Measurements from ENCODE around the gene PGAM1. TPM values are rescaled to one million over a fixed set of nuclear protein-coding genes. Genes with fewer than 3 reads are reported as not detected.

Gene PGAM1
- polyA plus RNA-seq, 1 of the 3 experiments (the other 2 are of a cell fraction): 398 TPM

DNA sequence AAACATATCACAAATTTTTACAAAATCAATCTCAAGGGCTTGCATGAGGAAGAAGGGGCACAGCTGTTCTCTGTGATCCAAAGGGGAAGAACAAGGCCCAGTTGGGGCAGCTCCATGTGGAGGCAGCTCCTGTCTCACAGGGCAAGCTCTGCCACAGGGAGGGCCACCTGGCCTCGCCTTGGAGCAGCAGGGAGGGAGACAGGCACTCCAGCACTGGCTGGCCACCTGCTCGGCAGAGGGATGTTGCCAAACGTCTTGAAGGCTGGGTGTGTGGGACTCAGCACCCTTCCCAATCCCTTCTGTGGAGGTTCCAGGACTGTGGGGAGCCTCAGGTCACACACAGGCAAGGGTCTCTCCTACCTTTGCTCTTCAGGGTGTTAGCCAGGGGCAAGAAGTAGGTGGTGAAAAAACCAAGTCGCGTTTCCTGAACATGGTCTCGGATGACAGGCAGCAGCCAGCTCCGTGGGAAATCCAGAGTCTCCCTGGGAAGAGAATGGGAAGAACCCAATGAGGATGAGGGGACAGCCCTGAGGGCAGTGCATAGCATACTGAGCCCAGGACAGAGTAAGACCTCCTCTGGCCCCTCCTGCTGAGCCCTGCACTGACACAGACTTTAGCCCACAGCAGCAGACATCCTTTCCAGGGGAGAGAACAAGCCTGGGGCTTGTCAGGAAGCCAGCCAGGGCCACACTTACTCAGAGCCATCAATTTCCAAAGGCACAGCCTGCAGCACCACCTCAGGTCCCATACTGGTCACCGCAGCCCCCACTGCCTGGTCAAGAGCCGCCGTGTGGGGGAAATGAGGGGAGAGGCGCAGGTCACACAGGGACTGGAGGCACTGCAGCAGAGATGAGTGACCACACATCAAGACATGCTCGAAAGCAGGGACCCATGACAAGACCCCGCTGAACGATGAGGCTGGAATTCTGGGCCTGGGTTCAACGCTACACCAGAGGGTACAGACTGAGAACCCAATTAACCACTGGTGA lies 46.8 kb upstream of the PGAM1 start:
- DNase-seq: no peak
- Histone ChIP-seq H4K20me1 (ENCODE audit: insufficient read depth) (no peaks in the 10 kb centered on the region), H3K4me2 (no peak overlapping the region), H2AFZ (ENCODE audit: low read depth) (no peak overlapping the region), H3K4me1 (ENCODE audit: control insufficient read depth in 1 of 2, insufficient read depth in 2 of 2, low read depth in 1 of 2, low read length in 1 of 2) (no peaks in the 10 kb centered on the region), H3K4me3 (ENCODE audit: low read depth in 2 of 2, low read length in 1 of 2) (no peak overlapping the region), H3K27ac (ENCODE audit: low read depth in 2 of 2, low read length in 1 of 2) (no peak overlapping the region), H3K27me3 (ENCODE audit: insufficient read depth) (no peaks in the 10 kb centered on the region), H3K9ac (no peak overlapping the region), H3K79me2 (ENCODE audit: insufficient read depth) (no peaks in the 10 kb centered on the region), H3F3A (replicated peaks; ENCODE audit: insufficient read depth) (no peaks in the 10 kb centered on the region), H3K9me2 (no peaks in the 10 kb centered on the region), H3K36me3 (replicated peaks in 1 of 2; ENCODE audit: control insufficient read depth in 1 of 2, insufficient read depth in 2 of 2, low read length in 1 of 2) (peaks cover 15 to 49% of the 10 kb centered on the region in 2 experiments), H3K9me3 (no peaks in the 10 kb centered on the region)
- ChIA-PET POLR2A (no interaction called here), CTCF (no interaction called here)
- TF ChIP-seq SIN3A (IDR thresholded peaks at IDR 0.05; ENCODE audit: borderline replicate concordance, low read depth, low read length) (no peak), TCF12 (IDR thresholded peaks at IDR 0.05) (no peak), NFIC (IDR thresholded peaks at IDR 0.05; ENCODE audit: borderline replicate concordance) (no peak), RFX5 (IDR thresholded peaks at IDR 0.05; ENCODE audit: low read length) (no peak)
- WGBS (ENCODE audit: low lambda C conversion rate): 93% methylated on average over 14 of the region's 15 CpGs

DNA sequence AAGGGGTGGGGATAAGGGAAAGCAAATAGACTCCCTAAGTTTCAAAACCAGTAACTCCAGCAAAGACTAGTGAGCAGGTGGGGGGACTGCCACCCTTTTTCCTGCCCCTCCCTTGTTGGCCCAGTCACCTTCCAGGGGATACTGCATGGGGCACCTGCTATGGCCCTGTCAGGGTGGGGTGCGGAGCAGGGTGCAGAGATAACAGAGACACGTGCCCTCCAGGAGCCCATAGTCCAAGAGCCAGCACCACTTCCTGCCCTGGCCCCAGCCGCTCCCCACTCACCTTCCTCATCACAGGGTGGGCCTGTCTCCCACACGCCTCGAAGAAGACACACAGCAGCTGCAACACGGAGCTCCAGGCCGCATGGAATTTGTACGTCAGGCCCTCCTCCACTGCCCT lies 45.5 kb upstream of the PGAM1 start:
- Histone ChIP-seq H3K27me3 (ENCODE audit: insufficient read depth) (no peaks in the 10 kb centered on the region), H3K36me3 (replicated peaks in 1 of 2; ENCODE audit: control insufficient read depth in 1 of 2, insufficient read depth in 2 of 2, low read length in 1 of 2) (peaks cover 15 to 60% of the 10 kb centered on the region in 2 experiments), H3K27ac (ENCODE audit: low read depth in 2 of 2, low read length in 1 of 2) (no peak overlapping the region), H3K4me2 (no peak overlapping the region), H3F3A (replicated peaks; ENCODE audit: insufficient read depth) (no peaks in the 10 kb centered on the region), H3K79me2 (ENCODE audit: insufficient read depth) (no peaks in the 10 kb centered on the region), H3K9me2 (no peaks in the 10 kb centered on the region), H3K4me1 (ENCODE audit: control insufficient read depth in 1 of 2, insufficient read depth in 2 of 2, low read depth in 1 of 2, low read length in 1 of 2) (no peaks in the 10 kb centered on the region), H2AFZ (ENCODE audit: low read depth) (no peak overlapping the region), H3K9ac (no peak overlapping the region), H4K20me1 (ENCODE audit: insufficient read depth) (no peaks in the 10 kb centered on the region), H3K9me3 (no peaks in the 10 kb centered on the region), H3K4me3 (ENCODE audit: low read depth in 2 of 2, low read length in 1 of 2) (no peak overlapping the region)
- CTCF ChIA-PET: interaction anchor here (1.1 kb wide), 1 partner anchor 102 kb away, joined by 4 read pairs; no protein-coding TSS in a partner anchor
- POLR2A ChIA-PET: no interaction called here
- no peak for DNase-seq
- 100% methylated on average over 2 of the region's 8 CpGs for WGBS (ENCODE audit: low lambda C conversion rate)
- TF ChIP-seq EZH2phosphoT487 (IDR thresholded peaks at IDR 0.05; ENCODE audit: borderline replicate concordance, low read depth): no peak

DNA sequence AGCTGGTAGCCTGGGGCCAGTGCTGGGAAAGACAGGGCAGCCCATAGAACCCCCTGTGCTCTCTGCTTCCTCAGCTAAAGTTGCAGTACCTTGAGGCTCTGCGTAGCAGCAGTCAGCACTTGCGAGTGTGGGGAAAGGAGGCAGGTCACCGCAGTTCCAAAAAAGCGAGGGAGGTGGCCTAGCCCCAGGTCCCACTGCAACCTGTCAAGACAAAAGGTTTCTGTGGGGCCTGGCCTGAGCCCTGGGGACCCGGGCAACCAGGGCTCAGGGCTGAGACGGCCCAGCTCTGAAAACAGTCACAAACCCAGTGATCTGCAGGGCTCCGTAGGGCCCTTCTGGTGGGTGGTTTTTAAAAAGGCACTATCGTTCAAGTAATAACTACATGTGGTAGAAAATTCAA lies 44.4 kb upstream of the PGAM1 start:
- no peaks in the 10 kb centered on the region for H4K20me1 ChIP-seq (ENCODE audit: insufficient read depth)
- 87% methylated on average over 8 of the region's 8 CpGs for WGBS (ENCODE audit: low lambda C conversion rate)
- H3K36me3 ChIP-seq (replicated peaks in 1 of 2; ENCODE audit: control insufficient read depth in 1 of 2, insufficient read depth in 2 of 2, low read length in 1 of 2): peaks cover 20 to 65% of the 10 kb centered on the region in 2 experiments
- no peaks in the 10 kb centered on the region for H3K79me2 ChIP-seq (ENCODE audit: insufficient read depth)
- H3K9me3 ChIP-seq: no peaks in the 10 kb centered on the region
- no peak overlapping the region for H3K9ac ChIP-seq
- POLR2A ChIA-PET: no interaction called here
- H3K4me1 ChIP-seq (ENCODE audit: control insufficient read depth in 1 of 2, insufficient read depth in 2 of 2, low read depth in 1 of 2, low read length in 1 of 2): no peaks in the 10 kb centered on the region
- H2AFZ ChIP-seq (ENCODE audit: low read depth): no peak overlapping the region
- CTCF ChIA-PET: interaction anchor here (0.8 to 1.3 kb wide), 2 partner anchors 12 to 19 kb away, joined by 3 read pairs; partner anchors contain the start of gene RRP12
- no peak overlapping the region for H3K4me3 ChIP-seq (ENCODE audit: low read depth in 2 of 2, low read length in 1 of 2)
- H3F3A ChIP-seq (replicated peaks; ENCODE audit: insufficient read depth): no peaks in the 10 kb centered on the region
- DNase-seq: no peak
- H3K9me2 ChIP-seq: no peaks in the 10 kb centered on the region
- no peaks in the 10 kb centered on the region for H3K27me3 ChIP-seq (ENCODE audit: insufficient read depth)
- TF ChIP-seq RXRA (IDR thresholded peaks at IDR 0.05; ENCODE audit: borderline replicate concordance, low read depth): no peak
- no peak for TF ChIP-seq RCOR1 (IDR thresholded peaks at IDR 0.05; ENCODE audit: low read length)
- TF ChIP-seq SIN3A (IDR thresholded peaks at IDR 0.05; ENCODE audit: borderline replicate concordance, low read depth, low read length): no peak
- TF ChIP-seq NRF1 (IDR thresholded peaks at IDR 0.05; ENCODE audit: low read depth, low read length): no peak
- TF ChIP-seq, protein P1, sequence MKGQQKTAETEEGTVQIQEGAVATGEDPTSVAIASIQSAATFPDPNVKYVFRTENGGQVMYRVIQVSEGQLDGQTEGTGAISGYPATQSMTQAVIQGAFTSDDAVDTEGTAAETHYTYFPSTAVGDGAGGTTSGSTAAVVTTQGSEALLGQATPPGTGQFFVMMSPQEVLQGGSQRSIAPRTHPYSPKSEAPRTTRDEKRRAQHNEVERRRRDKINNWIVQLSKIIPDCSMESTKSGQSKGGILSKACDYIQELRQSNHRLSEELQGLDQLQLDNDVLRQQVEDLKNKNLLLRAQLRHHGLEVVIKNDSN (IDR thresholded peaks at IDR 0.05; ENCODE audit: borderline replicate concordance, low read depth): no peak
- TF ChIP-seq TCF12 (IDR thresholded peaks at IDR 0.05): no peak
- TF ChIP-seq ELF1 (IDR thresholded peaks at IDR 0.05): no peak
- TF ChIP-seq, protein P2, sequence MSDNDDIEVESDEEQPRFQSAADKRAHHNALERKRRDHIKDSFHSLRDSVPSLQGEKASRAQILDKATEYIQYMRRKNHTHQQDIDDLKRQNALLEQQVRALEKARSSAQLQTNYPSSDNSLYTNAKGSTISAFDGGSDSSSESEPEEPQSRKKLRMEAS (IDR thresholded peaks at IDR 0.05; ENCODE audit: low read depth): no peak
- no peak for TF ChIP-seq TAF1 (IDR thresholded peaks at IDR 0.05; ENCODE audit: borderline replicate concordance, low read depth, low read length)
- TF ChIP-seq SMC3 (IDR thresholded peaks at IDR 0.05; ENCODE audit: low read depth, low read length): no peak
- TF ChIP-seq JUND (IDR thresholded peaks at IDR 0.05): no peak
- no peak for TF ChIP-seq FOSL2 (IDR thresholded peaks at IDR 0.05; ENCODE audit: borderline replicate concordance, low read depth)
- no peak for TF ChIP-seq EP300 (IDR thresholded peaks at IDR 0.05; ENCODE audit: borderline replicate concordance in 1 of 2, low read depth in 1 of 2, low read length in 1 of 2)
- TF ChIP-seq RFX5 (IDR thresholded peaks at IDR 0.05; ENCODE audit: low read length): no peak
- no peak for TF ChIP-seq FOXM1 (IDR thresholded peaks at IDR 0.05; ENCODE audit: low read depth)
- TF ChIP-seq EZH2phosphoT487 (IDR thresholded peaks at IDR 0.05; ENCODE audit: borderline replicate concordance, low read depth): no peak
- no peak for TF ChIP-seq POLR2AphosphoS5 (IDR thresholded peaks at IDR 0.05; ENCODE audit: low read depth, low read length)
- H3K4me2 ChIP-seq: no peak overlapping the region
- no peak overlapping the region for H3K27ac ChIP-seq (ENCODE audit: low read depth in 2 of 2, low read length in 1 of 2)

All from SK-N-SH (cell line).